ENCODE results near the gene PPP6R1. TPM values are rescaled to one million over a fixed set of nuclear protein-coding genes. Genes with fewer than 3 reads are reported as not detected.

Gene PPP6R1
- total and polyA plus RNA-seq, 2 of the 13 experiments (the other 11 are each of a cell fraction or from before 2014, with no cell fraction given), result 25.8 to 54.0 TPM

GRCh38 chr19:55209693-55210472 is 48.9 kb downstream of the PPP6R1 start (continued):
- TF ChIP-seq ZNF142 (CRISPR knock-in tag; IDR thresholded peaks at IDR 0.05) (peak; percentile 37; the same call in 1 of the 2 replicates), ZNF10 (CRISPR knock-in tag; IDR thresholded peaks at IDR 0.05; ENCODE audit: borderline replicate concordance, low read depth) (no peak), ZNF674 (CRISPR knock-in tag; IDR thresholded peaks at IDR 0.05; ENCODE audit: low read depth) (no peak), REL (CRISPR knock-in tag; conservative IDR thresholded peaks at IDR 0.05) (no peak), NFYB (CRISPR knock-in tag; IDR thresholded peaks at IDR 0.05) (no peak), MXD3 (CRISPR knock-in tag; IDR thresholded peaks at IDR 0.05) (peak; percentile 63; the same call in 1 of the 2 replicates), MAFG (CRISPR knock-in tag; IDR thresholded peaks at IDR 0.05) (no peak), ZNF180 (CRISPR knock-in tag; IDR thresholded peaks at IDR 0.05; ENCODE audit: borderline replicate concordance, low read depth) (no peak), TOPORS (CRISPR knock-in tag; IDR thresholded peaks at IDR 0.05) (no peak), ZNF746 (CRISPR knock-in tag; IDR thresholded peaks at IDR 0.05) (no peak), GABPB1 (CRISPR knock-in tag; IDR thresholded peaks at IDR 0.05) (0 out of 2 replicates have a peak, but pooled peaks have one; percentile 46), ASH2L (IDR thresholded peaks at IDR 0.05; ENCODE audit: insufficient read length, low read depth, low read length) (no peak), TARDBP (CRISPR knock-in tag; IDR thresholded peaks at IDR 0.05) (no peak), ZFAT (CRISPR knock-in tag; conservative IDR thresholded peaks at IDR 0.05) (no peak), SMAD3 (CRISPR knock-in tag; IDR thresholded peaks at IDR 0.05) (peak; percentile 8; the same call in 1 of the 2 replicates), HNF4G (IDR thresholded peaks at IDR 0.05; ENCODE audit: borderline replicate concordance, low read depth, low read length) (no peak), HNF4G (CRISPR knock-in tag; IDR thresholded peaks at IDR 0.05; ENCODE audit: borderline replicate concordance, low read depth) (no peak), RAD21 (CRISPR knock-in tag; IDR thresholded peaks at IDR 0.05) (no peak), POLR2G (IDR thresholded peaks at IDR 0.05; ENCODE audit: low read depth, low read length) (0 out of 2 replicates have a peak, but pooled peaks have one; percentile 40)
- TF ChIP-seq, protein P1, sequence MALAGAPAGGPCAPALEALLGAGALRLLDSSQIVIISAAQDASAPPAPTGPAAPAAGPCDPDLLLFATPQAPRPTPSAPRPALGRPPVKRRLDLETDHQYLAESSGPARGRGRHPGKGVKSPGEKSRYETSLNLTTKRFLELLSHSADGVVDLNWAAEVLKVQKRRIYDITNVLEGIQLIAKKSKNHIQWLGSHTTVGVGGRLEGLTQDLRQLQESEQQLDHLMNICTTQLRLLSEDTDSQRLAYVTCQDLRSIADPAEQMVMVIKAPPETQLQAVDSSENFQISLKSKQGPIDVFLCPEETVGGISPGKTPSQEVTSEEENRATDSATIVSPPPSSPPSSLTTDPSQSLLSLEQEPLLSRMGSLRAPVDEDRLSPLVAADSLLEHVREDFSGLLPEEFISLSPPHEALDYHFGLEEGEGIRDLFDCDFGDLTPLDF (CRISPR knock-in tag; IDR thresholded peaks at IDR 0.05), result no peak
- TF ChIP-seq, protein P2, sequence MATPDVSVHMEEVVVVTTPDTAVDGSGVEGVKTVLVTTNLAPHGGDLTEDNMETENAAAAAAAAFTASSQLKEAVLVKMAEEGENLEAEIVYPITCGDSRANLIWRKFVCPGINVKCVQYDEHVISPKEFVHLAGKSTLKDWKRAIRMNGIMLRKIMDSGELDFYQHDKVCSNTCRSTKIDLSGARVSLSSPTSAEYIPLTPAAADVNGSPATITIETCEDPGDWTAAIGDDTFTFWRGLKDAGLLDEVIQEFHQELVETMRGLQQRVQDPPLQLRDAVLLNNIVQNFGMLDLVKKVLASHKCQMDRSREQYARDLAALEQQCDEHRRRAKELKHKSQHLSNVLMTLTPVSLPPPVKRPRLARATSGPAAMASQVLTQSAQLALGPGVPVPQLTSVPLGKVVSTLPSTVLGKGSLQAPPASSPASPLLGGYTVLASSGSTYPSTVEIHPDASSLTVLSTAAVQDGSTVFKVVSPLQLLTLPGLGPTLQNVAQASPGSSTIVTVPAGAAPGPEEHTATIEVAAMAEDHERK (CRISPR knock-in tag; IDR thresholded peaks at IDR 0.05; ENCODE audit: low read depth), result no peak
